Activated CD4-positive, alpha-beta memory T cell treated with anti-CD3 and anti-CD28 coated beads for 36 hours (primary cell): Measurements from ENCODE around the gene USF1. TPM values are rescaled to one million over a fixed set of nuclear protein-coding genes. Genes with fewer than 3 reads are reported as not detected.
"Not testable (repeated sequence)": the region's sequence is repeated elsewhere in the genome, so short reads cannot be mapped to it uniquely, and the experiment has no call there.

Experiments
- CTCF ChIA-PET: fragments of 350-600 bp; sonication (Branson Sonifier 250); formaldehyde crosslinking; loops from one replicate; lab custom pipeline; 2021; ENCODE audit warnings: antibody characterized with exemption, inconsistent platforms; lab: Charles Lee
- POLR2A ChIA-PET: fragments of 350-600 bp; sonication (Branson Sonifier 250); formaldehyde crosslinking; loops from one replicate; lab custom pipeline; 2021; ENCODE audit warnings: antibody characterized with exemption; lab: Charles Lee
- DNase-seq: peaks from one replicate; pipeline ENCODE4 v3.0.0-alpha.2; 2020
- H3K27ac Mint-ChIP-seq: one replicate; pipeline ENCODE4 v1.8.0; 2021; ENCODE audit warnings: mixed read lengths
- H3K27me3 Mint-ChIP-seq: one replicate; pipeline ENCODE4 v1.8.0; 2021; ENCODE audit warnings: mixed read lengths
- H3K36me3 Mint-ChIP-seq: one replicate; pipeline ENCODE4 v1.8.0; 2021; ENCODE audit warnings: mixed read lengths
- H3K4me1 Mint-ChIP-seq: one replicate; pipeline ENCODE4 v1.8.0; 2021; ENCODE audit warnings: low read depth, mixed read lengths
- H3K4me3 Mint-ChIP-seq: one replicate; pipeline ENCODE4 v1.8.0; 2021; ENCODE audit warnings: mild to moderate bottlenecking, mixed read lengths
- H3K9me3 Mint-ChIP-seq: one replicate; pipeline ENCODE4 v1.8.0; 2021; ENCODE audit warnings: mixed read lengths
- intact Hi-C: fragments of 100-400 bp; cut with micrococcal nuclease; formaldehyde crosslinking; loops from one replicate; pipeline ENCODE4 v1.15.1; 2023
- total RNA-seq, 2 experiments: library from RNA; stranded (reverse); gene quantifications; one replicate each; pipeline ENCODE4 v1.2.3, GENCODE V29; 2021

USF1 gene
- total RNA-seq, 2 experiments from 2014 or later, result 43.4 to 43.7 TPM

GRCh38 chr1:161018631-161018930, 27.2 kb downstream of the USF1 start:
- H3K9me3 Mint-ChIP-seq, result no peaks in the 10 kb centered on the region
- no peak overlapping the region for H3K4me3 Mint-ChIP-seq
- peaks cover 59% of the 10 kb centered on the region for H3K4me1 Mint-ChIP-seq
- H3K36me3 Mint-ChIP-seq, result no peaks in the 10 kb centered on the region
- DNase-seq, result no peak
- intact Hi-C loops, result no loop called here
- ChIA-PET CTCF (interaction anchor here (0.6 to 1.6 kb wide), 4 partner anchors 21 to 40 kb away, joined by 3 to 5 read pairs (median 3); no protein-coding TSS in a partner anchor), POLR2A (interaction anchor here (1.0 kb wide), 1 partner anchor 27 kb away, joined by 4 read pairs; the partner anchor contains the start of gene USF1)
- H3K27ac Mint-ChIP-seq, result no peak overlapping the region
- no peaks in the 10 kb centered on the region for H3K27me3 Mint-ChIP-seq

- Mint-ChIP-seq H3K36me3 (no peaks in the 10 kb centered on the region), H3K27me3 (no peaks in the 10 kb centered on the region), H3K9me3 (no peaks in the 10 kb centered on the region), H3K27ac (peak overlapping the region; percentile 21), H3K4me3 (no peak overlapping the region), H3K4me1 (peaks cover 65% of the 10 kb centered on the region)
- no peak for DNase-seq
- intact Hi-C loops, result no loop called here
- POLR2A ChIA-PET, result interaction anchor here (1.0 kb wide), 1 partner anchor 28 kb away, joined by 4 read pairs; the partner anchor contains the start of gene USF1
- CTCF ChIA-PET, result interaction anchor here (0.6 to 1.6 kb wide), 4 partner anchors 21 to 41 kb away, joined by 3 to 5 read pairs (median 3); no protein-coding TSS in a partner anchor
Measured at GRCh38 chr1:161017756-161018630, 27.8 kb downstream of the USF1 start.

DNA sequence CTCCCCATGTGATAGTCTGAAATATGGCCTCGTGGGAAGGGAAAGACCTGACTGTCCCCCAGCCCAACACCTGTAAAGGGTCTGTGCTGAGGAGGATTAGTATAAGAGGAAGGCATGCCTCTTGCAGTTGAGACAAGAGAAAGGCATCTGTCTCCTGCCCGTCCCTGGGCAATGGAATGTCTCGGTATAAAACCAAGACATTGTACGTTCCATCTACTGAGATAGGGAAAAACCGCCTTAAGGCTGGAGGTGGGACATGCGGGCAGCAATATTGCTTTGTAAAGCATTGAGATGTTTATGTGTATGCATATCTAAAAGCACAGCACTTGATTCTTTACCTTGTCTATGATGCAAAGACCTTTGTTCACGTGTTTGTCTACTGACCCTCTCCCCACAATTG, 28.6 kb downstream of the USF1 start:
- H3K4me3 Mint-ChIP-seq, H3K27me3 Mint-ChIP-seq, H3K36me3 Mint-ChIP-seq, intact Hi-C loops, POLR2A ChIA-PET, CTCF ChIA-PET, H3K9me3 Mint-ChIP-seq, DNase-seq: not testable (repeated sequence)
- Mint-ChIP-seq H3K27ac (peak overlapping the region; percentile 21), H3K4me1 (peaks cover 62% of the 10 kb centered on the region)

DNA sequence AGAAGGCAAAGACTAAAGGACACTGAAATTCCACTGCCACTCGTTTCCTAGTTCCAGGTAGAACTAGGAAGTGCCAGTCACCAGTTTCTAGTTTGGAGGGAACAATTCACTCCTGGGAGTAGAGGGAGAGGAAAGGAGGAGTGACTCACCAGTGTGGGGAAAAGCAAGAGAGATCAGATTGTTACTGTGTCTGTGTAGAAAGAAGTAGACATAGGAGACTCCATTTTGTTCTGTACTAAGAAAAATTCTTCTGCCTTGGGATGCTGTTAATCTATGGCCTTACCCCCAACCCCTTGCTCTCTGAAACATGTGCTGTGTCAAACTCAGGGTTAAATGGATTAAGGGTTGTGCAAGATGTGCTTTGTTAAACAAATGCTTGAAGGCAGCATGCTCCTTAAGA, 29.1 kb downstream of the USF1 start:
- H3K36me3 Mint-ChIP-seq, DNase-seq, CTCF ChIA-PET, intact Hi-C loops, H3K9me3 Mint-ChIP-seq, H3K27me3 Mint-ChIP-seq, H3K4me3 Mint-ChIP-seq, POLR2A ChIA-PET: not testable (repeated sequence)
- H3K4me1 Mint-ChIP-seq, result peaks cover 61% of the 10 kb centered on the region
- H3K27ac Mint-ChIP-seq, result peak overlapping the region; percentile 55

DNA sequence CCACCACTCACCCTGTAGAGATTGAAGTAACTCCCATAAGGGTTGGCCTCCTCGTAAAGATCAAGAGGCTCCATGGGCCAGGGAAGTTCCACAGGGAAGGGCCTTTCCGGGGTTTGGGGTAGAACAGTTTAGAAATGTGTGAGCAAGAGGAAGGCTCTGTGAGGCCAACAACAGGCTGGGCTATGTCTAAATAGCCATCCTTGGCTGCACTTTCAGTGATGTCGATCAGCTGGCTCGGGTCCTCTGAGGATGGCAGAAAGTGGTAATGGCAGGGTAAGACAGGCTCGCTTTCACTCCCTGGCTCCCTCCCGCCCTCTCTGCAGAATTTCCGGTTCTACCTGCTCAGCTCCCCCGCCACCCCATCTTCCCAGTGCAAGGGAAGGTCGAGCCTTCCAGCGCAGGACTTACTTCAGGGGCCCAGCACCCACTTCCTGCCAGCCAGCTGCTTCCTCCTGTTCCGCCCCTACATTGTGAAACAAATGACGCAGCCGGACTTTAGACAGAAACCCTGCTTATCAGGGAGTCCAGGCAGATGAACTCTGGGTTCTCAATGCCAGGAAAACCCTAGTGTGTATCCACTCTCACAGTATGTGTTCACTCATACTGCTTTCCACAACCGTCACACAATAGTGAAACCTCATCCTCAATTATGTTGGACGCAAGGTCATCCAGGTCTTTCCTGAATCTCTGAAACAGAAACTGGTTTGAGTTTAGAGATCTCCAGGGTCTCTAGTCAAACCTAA, 32.1 kb downstream of the USF1 start:
- Mint-ChIP-seq H3K36me3 (no peaks in the 10 kb centered on the region), H3K9me3 (no peaks in the 10 kb centered on the region), H3K4me3 (peak overlapping the region; percentile 73), H3K27me3 (no peaks in the 10 kb centered on the region), H3K4me1 (peaks cover 52% of the 10 kb centered on the region), H3K27ac (peak overlapping the region; percentile 95)
- DNase-seq, result peak; percentile 87
- CTCF ChIA-PET, result interaction anchor here (0.6 to 1.7 kb wide), 5 partner anchors 17 to 124 kb away, joined by 3 to 11 read pairs (median 4); no protein-coding TSS in a partner anchor
- intact Hi-C loops, result loop anchor here (1.0 kb wide), 3 partner anchors 8 to 102 kb away; partner anchors contain the start of gene F11R
- POLR2A ChIA-PET, result interaction anchor here (0.7 to 1.7 kb wide), 7 partner anchors 8 to 56 kb away, joined by 3 to 6 read pairs (median 4); partner anchors contain the start of genes ARHGAP30 and TSTD1

GRCh38 chr1:161013131-161013487, 32.7 kb downstream of the USF1 start:
- no peaks in the 10 kb centered on the region for H3K27me3 Mint-ChIP-seq
- intact Hi-C loops, result loop anchor here (1.0 kb wide), 3 partner anchors 8 to 102 kb away; partner anchors contain the start of gene F11R
- ChIA-PET POLR2A (interaction anchor here (0.7 to 1.7 kb wide), 7 partner anchors 8 to 57 kb away, joined by 3 to 6 read pairs (median 4); partner anchors contain the start of genes ARHGAP30 and TSTD1), CTCF (interaction anchor here (0.6 to 1.7 kb wide), 5 partner anchors 16 to 125 kb away, joined by 3 to 11 read pairs (median 4); no protein-coding TSS in a partner anchor)
- no peaks in the 10 kb centered on the region for H3K9me3 Mint-ChIP-seq
- peak overlapping the region; percentile 95 for H3K27ac Mint-ChIP-seq
- H3K4me3 Mint-ChIP-seq, result peak overlapping the region; percentile 73
- H3K4me1 Mint-ChIP-seq, result peaks cover 46% of the 10 kb centered on the region
- DNase-seq, result no peak
- H3K36me3 Mint-ChIP-seq, result no peaks in the 10 kb centered on the region

DNA sequence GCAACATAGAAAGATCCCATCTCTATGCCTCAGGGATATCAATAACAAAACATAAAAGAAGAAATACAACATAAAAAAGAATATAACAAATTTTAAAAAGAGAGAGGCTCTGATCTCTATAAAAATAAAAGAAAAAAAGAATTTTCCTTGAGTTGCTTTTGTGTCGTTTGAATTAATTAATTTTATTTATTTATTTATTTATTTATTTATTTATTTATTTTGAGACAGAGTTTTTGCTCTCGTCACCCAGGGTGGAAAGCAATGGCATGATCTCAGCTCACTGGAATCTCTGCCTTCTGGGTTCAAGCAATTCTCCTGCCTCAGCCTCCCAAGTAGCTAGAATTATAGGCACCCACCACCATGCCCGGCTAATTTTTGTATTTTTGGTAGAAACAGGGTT, 33.4 kb downstream of the USF1 start:
- H3K36me3 Mint-ChIP-seq, result no peaks in the 10 kb centered on the region
- H3K4me1 Mint-ChIP-seq, result peaks cover 40% of the 10 kb centered on the region
- POLR2A ChIA-PET, result interaction anchor here (1.4 kb wide), 1 partner anchor 15 kb away, joined by 5 read pairs; no protein-coding TSS in a partner anchor
- peak overlapping the region; percentile 95 for H3K27ac Mint-ChIP-seq
- no peaks in the 10 kb centered on the region for H3K27me3 Mint-ChIP-seq
- no peak for DNase-seq
- no peak overlapping the region for H3K4me3 Mint-ChIP-seq
- CTCF ChIA-PET, result interaction anchor here (0.6 to 2.7 kb wide), 3 partner anchors 15 to 85 kb away, joined by 3 to 11 read pairs (median 9); no protein-coding TSS in a partner anchor
- H3K9me3 Mint-ChIP-seq, result no peaks in the 10 kb centered on the region
- intact Hi-C loops, result no loop called here

DNA sequence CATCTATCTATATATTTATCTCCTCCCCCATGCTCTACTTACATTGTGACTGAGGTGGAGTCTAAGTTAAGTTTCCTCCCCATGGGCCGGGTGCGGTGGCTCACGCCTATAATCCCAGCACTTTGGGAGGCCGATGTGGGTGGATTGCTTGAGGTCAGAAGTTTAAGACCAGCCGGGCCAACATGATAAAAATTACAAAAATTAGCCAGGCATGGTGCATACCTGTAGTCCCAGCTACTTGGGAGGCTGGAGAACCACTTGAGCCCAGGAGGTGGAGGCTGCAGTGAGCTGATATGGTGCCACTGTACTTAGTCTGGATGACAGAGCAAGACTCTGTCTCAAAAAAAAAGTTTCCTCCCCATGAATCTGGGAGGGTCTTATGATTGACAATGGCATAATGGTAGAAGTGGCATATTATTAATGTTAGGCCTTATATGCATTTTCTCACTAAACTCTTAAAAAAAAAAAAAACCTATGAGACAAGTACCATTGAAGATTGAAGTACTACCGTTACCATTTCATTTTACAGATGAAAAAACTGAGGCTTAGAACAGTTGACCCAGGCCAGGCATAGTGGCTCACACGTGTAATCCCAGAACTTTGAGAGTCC, 36.1 kb downstream of the USF1 start:
- POLR2A ChIA-PET, result interaction anchor here (0.6 kb wide), 1 partner anchor 47 kb away, joined by 3 read pairs; no protein-coding TSS in a partner anchor
- H3K4me1 Mint-ChIP-seq, result peaks cover 34% of the 10 kb centered on the region
- intact Hi-C loops, result no loop called here
- CTCF ChIA-PET, result interaction anchor here (2.7 kb wide), 1 partner anchor 12 kb away, joined by 9 read pairs; no protein-coding TSS in a partner anchor
- no peak overlapping the region for H3K4me3 Mint-ChIP-seq
- H3K27ac Mint-ChIP-seq, result peak overlapping the region; percentile 23
- H3K36me3 Mint-ChIP-seq, result no peaks in the 10 kb centered on the region
- no peak for DNase-seq
- H3K9me3 Mint-ChIP-seq, result no peaks in the 10 kb centered on the region
- H3K27me3 Mint-ChIP-seq, result no peaks in the 10 kb centered on the region

- Mint-ChIP-seq H3K36me3 (no peaks in the 10 kb centered on the region), H3K27ac (no peak overlapping the region), H3K4me1 (peaks cover 31% of the 10 kb centered on the region), H3K9me3 (no peaks in the 10 kb centered on the region), H3K4me3 (no peak overlapping the region), H3K27me3 (no peaks in the 10 kb centered on the region)
- DNase-seq, result no peak
- CTCF ChIA-PET, result interaction anchor here (0.6 kb wide), 1 partner anchor 89 kb away, joined by 5 read pairs; no protein-coding TSS in a partner anchor
- POLR2A ChIA-PET, result interaction anchor here (0.6 kb wide), 1 partner anchor 48 kb away, joined by 3 read pairs; no protein-coding TSS in a partner anchor
- intact Hi-C loops, result no loop called here
Measured at GRCh38 chr1:161008869-161009510, 36.8 kb downstream of the USF1 start.

DNA sequence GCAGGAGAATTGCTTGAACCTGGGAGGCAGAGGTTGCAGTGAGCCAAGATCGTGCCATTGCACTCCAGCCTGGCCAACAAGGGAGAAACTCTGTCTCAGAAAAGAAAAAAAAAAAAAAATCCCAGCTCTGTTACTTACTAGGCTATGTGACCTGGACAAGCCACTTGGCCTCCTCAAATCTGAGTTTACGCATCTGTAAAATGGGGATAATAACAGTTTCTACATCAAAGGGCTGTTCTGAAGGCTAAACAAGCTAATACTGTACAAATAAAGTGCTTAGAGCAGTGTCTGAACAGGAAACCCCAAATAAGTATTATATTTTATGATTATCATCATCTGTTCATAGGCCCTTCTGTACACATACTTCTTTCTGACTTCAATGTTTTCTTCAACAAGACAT, 38.4 kb downstream of the USF1 start:
- ChIA-PET CTCF (interaction anchor here (1.0 to 1.4 kb wide), 2 partner anchors 10 to 375 kb away, joined by 4 to 6 read pairs; no protein-coding TSS in a partner anchor), POLR2A (interaction anchor here (1.2 kb wide), 1 partner anchor 13 kb away, joined by 3 read pairs; no protein-coding TSS in a partner anchor)
- Mint-ChIP-seq H3K27me3 (no peaks in the 10 kb centered on the region), H3K9me3 (no peaks in the 10 kb centered on the region), H3K4me1 (peaks cover 18% of the 10 kb centered on the region), H3K4me3 (no peak overlapping the region), H3K27ac (no peak overlapping the region), H3K36me3 (no peaks in the 10 kb centered on the region)
- DNase-seq, result no peak
- intact Hi-C loops, result no loop called here
